H1 (cell line): Measurements from ENCODE around the gene SORCS3. TPM values are rescaled to one million over a fixed set of nuclear protein-coding genes. Genes with fewer than 3 reads are reported as not detected.

Experiments
- BACH1 ChIP-seq: IDR thresholded peaks from 2 replicates; pipeline ENCODE4 v1.6.1; 2012; ENCODE audit warnings: low read length, improper control_type of control experiment
- GABPA ChIP-seq: IDR thresholded peaks from 2 replicates; pipeline ENCODE4 v1.6.1; 2011; ENCODE audit warnings: mild to moderate bottlenecking, low read length, moderate library complexity, borderline replicate concordance; ENCODE audit not compliant: insufficient read depth
- JUN ChIP-seq: IDR thresholded peaks from 2 replicates; pipeline ENCODE4 v1.6.1; 2011; ENCODE audit warnings: low read depth, mild to moderate bottlenecking, improper control_type of control experiment, low read length
- MAFK ChIP-seq: IDR thresholded peaks from 2 replicates; pipeline ENCODE4 v1.6.1; 2012; ENCODE audit warnings: low read depth, mild to moderate bottlenecking, improper control_type of control experiment, low read length
- SAP30 ChIP-seq: fragments of 300-600 bp; sonication (generic); IDR thresholded peaks from 2 replicates; pipeline ENCODE4 v1.7.1; 2012; ENCODE audit warnings: low read length, moderate library complexity, mild to moderate bottlenecking, inconsistent platforms; ENCODE audit not compliant: insufficient read depth, insufficient replicate concordance
- SUZ12 ChIP-seq: fragments of 200-600 bp; sonication (generic); IDR thresholded peaks from 2 replicates; pipeline ENCODE4 v1.6.1; 2012; ENCODE audit warnings: mild to moderate bottlenecking, inconsistent platforms, low read length, moderate library complexity, mixed read lengths
- ZNF274 ChIP-seq: IDR thresholded peaks from 2 replicates; pipeline ENCODE4 v1.7.0; 2012; ENCODE audit warnings: low read length, borderline replicate concordance; ENCODE audit errors: extremely low read depth
- polyA plus RNA-seq, 7 experiments: library from polyadenylated mRNA; depleted of rRNA in 3 of 7; stranded (reverse) in 5 of 7; unstranded in 2 of 7; fragments of >200 nt in 5 of 7; fragments of 200-250 nt in 2 of 7; gene quantifications; 1 replicate in 5 of 7; 2 replicates in 1 of 7; 4 replicates in 1 of 7; pipeline versions ENCODE4 v1.2.1 to v1.2.3, GENCODE V29; 2011 to 2013; ENCODE audit warnings: missing spikeins in 2 of 7, mixed read lengths in 2 of 7
- total RNA-seq: library from RNA; stranded (reverse); fragmentation: NEBNext Ultra II Directional; extraction: Animal tissue kit (Norgen Biotek cat#: 25700); gene quantifications from 2 replicates; pipeline ENCODE4 v1.2.1, GENCODE V29; 2021

Gene SORCS3
- total and polyA plus RNA-seq, 2 of the 8 experiments (the other 6 are each of a cell fraction or from before 2014, with no cell fraction given) = 0.26 to 0.88 TPM

DNA sequence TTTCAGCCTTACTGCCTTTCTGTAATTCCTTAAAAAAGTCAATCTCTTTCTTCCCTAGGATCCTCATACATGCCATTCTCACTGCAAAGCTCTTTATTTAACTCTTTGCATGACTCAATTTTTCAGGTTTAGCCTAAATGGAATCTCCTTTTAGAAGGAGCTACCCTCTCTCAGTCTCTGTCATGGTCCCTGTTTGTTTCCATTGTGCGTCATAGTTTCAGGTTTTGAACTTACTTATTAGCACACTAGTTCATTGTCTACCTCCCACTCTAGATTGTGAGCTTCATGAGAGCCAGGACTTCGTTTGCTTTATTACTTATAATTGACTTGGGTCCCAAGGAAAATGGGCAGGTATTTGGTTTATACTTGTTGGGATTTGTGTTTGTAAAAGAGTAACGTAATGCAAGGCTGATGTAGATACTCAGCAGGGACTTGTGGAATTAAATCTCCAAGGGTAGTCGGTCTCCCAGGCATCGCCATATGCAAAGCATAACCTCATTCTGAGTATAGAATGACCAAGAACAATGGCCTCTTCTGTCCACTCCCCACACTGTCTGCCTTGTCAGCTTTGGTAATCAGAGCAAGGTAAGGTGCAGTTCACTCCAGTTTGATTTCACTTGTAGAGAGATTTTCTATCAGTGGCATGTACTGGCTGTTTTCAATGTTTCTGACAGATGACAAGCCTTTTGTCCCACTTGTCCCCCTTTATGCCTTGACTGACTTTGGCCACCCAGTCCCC is 252.0 kb downstream of the SORCS3 start (continued):
- TF ChIP-seq BACH1 (no peak), MAFK (no peak), SUZ12 (no peak), GABPA (no peak), JUN (no peak), ZNF274 (no peak), SAP30 (no peak)
